Measurements from ENCODE around the gene GRIK4.
"Not testable (repeated sequence)": the region's sequence is repeated elsewhere in the genome, so short reads cannot be mapped to it uniquely, and the experiment has no call there.

GRIK4 gene

GRCh38 chr11:120574876-120575275 lies 63.3 kb downstream of the GRIK4 start:
- no peak for DNase-seq (ENCODE audit: low read depth in 2 of 2)

GRCh38 chr11:120575461-120575860 lies 63.9 kb downstream of the GRIK4 start:
- no peak for DNase-seq (ENCODE audit: low read depth in 2 of 2)

- no peak for DNase-seq (ENCODE audit: low read depth in 2 of 2)
Observed at GRCh38 chr11:120576606-120577005, 65.1 kb downstream of the GRIK4 start.

- no peak for DNase-seq (ENCODE audit: low read depth in 2 of 2)
Observed at GRCh38 chr11:120577041-120577440, 65.5 kb downstream of the GRIK4 start.

GRCh38 chr11:120577624-120578363 lies 66.2 kb downstream of the GRIK4 start:
- DNase-seq (ENCODE audit: low read depth in 2 of 2): no peak

- no peak for DNase-seq (ENCODE audit: low read depth in 2 of 2)
Observed at GRCh38 chr11:120578596-120579154, 67.1 kb downstream of the GRIK4 start.

GRCh38 chr11:120579611-120580031 lies 68.1 kb downstream of the GRIK4 start:
- no peak for DNase-seq (ENCODE audit: low read depth in 2 of 2)

- DNase-seq (ENCODE audit: low read depth in 2 of 2): no peak
Observed at GRCh38 chr11:120581313-120581712, 69.8 kb downstream of the GRIK4 start.

- DNase-seq (ENCODE audit: low read depth in 2 of 2): not testable (repeated sequence)
Observed at GRCh38 chr11:120582535-120582934, 71.0 kb downstream of the GRIK4 start.

- no peak for DNase-seq (ENCODE audit: low read depth in 2 of 2)
Observed at GRCh38 chr11:120586072-120586471, 74.5 kb downstream of the GRIK4 start.

GRCh38 chr11:120586728-120587127 lies 75.2 kb downstream of the GRIK4 start:
- DNase-seq (ENCODE audit: low read depth in 2 of 2): no peak

GRCh38 chr11:120587299-120587698 lies 75.8 kb downstream of the GRIK4 start:
- no peak for DNase-seq (ENCODE audit: low read depth in 2 of 2)

- DNase-seq (ENCODE audit: low read depth in 2 of 2): no peak
Observed at GRCh38 chr11:120589376-120589775, 77.8 kb downstream of the GRIK4 start.

GRCh38 chr11:120590472-120590871 lies 78.9 kb downstream of the GRIK4 start:
- DNase-seq (ENCODE audit: low read depth in 2 of 2): no peak

- no peak for DNase-seq (ENCODE audit: low read depth in 2 of 2)
Observed at GRCh38 chr11:120594746-120595145, 83.2 kb downstream of the GRIK4 start.

GRCh38 chr11:120595557-120595956 lies 84.0 kb downstream of the GRIK4 start:
- DNase-seq (ENCODE audit: low read depth in 2 of 2): no peak

GRCh38 chr11:120597250-120598215 lies 86.0 kb downstream of the GRIK4 start:
- no peak for DNase-seq (ENCODE audit: low read depth in 2 of 2)

GRCh38 chr11:120598517-120599257 lies 87.1 kb downstream of the GRIK4 start:
- no peak for DNase-seq (ENCODE audit: low read depth in 2 of 2)

- no peak for DNase-seq (ENCODE audit: low read depth in 2 of 2)
Observed at GRCh38 chr11:120599816-120600420, 88.4 kb downstream of the GRIK4 start.

- DNase-seq (ENCODE audit: low read depth in 2 of 2): no peak
Observed at GRCh38 chr11:120601536-120601935, 90.0 kb downstream of the GRIK4 start.

- no peak for DNase-seq (ENCODE audit: low read depth in 2 of 2)
Observed at GRCh38 chr11:120603071-120603470, 91.5 kb downstream of the GRIK4 start.

Data from activated CD8-positive, alpha-beta memory T cell treated with anti-CD3 and anti-CD28 coated beads for 4 hours (primary cell).